ENCODE measurements around the gene KRTDAP.

The KRTDAP gene

GRCh38 chr19:35512831-35513627 lies 22.8 kb upstream of the KRTDAP start:
- DNase-seq (ENCODE audit: low read depth): no peak

GRCh38 chr19:35511337-35511736 lies 21.1 kb upstream of the KRTDAP start:
- DNase-seq (ENCODE audit: low read depth): no peak

GRCh38 chr19:35510626-35510964 lies 20.3 kb upstream of the KRTDAP start:
- DNase-seq (ENCODE audit: low read depth): no peak

- peak; percentile 18 for DNase-seq (ENCODE audit: low read depth)
These were observed 19.8 kb upstream of the KRTDAP start for GRCh38 chr19:35509861-35510625.

GRCh38 chr19:35509018-35509652 lies 18.9 kb upstream of the KRTDAP start:
- no peak for DNase-seq (ENCODE audit: low read depth)

GRCh38 chr19:35508129-35508528 lies 17.9 kb upstream of the KRTDAP start:
- DNase-seq (ENCODE audit: low read depth): no peak

GRCh38 chr19:35507561-35507960 lies 17.3 kb upstream of the KRTDAP start:
- no peak for DNase-seq (ENCODE audit: low read depth)

GRCh38 chr19:35506011-35506410 lies 15.7 kb upstream of the KRTDAP start:
- DNase-seq (ENCODE audit: low read depth): no peak

- no peak for DNase-seq (ENCODE audit: low read depth)
These were observed 12.5 kb upstream of the KRTDAP start for GRCh38 chr19:35502751-35503150.

GRCh38 chr19:35501684-35502083 lies 11.4 kb upstream of the KRTDAP start:
- no peak for DNase-seq (ENCODE audit: low read depth)

- no peak for DNase-seq (ENCODE audit: low read depth)
These were observed 10.3 kb upstream of the KRTDAP start for GRCh38 chr19:35500611-35501010.

GRCh38 chr19:35498984-35499527 lies 8.8 kb upstream of the KRTDAP start:
- DNase-seq (ENCODE audit: low read depth): no peak

GRCh38 chr19:35498220-35498619 lies 8.0 kb upstream of the KRTDAP start:
- no peak for DNase-seq (ENCODE audit: low read depth)

- DNase-seq (ENCODE audit: low read depth): no peak
These were observed 7.1 kb upstream of the KRTDAP start for GRCh38 chr19:35497406-35497805.

GRCh38 chr19:35495107-35496064 lies 5.1 kb upstream of the KRTDAP start:
- peak; percentile 32 for DNase-seq (ENCODE audit: low read depth)

- DNase-seq (ENCODE audit: low read depth): no peak
These were observed 3.7 kb upstream of the KRTDAP start for GRCh38 chr19:35493971-35494370.

GRCh38 chr19:35491836-35492360 lies 1.6 kb upstream of the KRTDAP start:
- no peak for DNase-seq (ENCODE audit: low read depth)

- DNase-seq (ENCODE audit: low read depth): no peak
These were observed 1.6 kb downstream of the KRTDAP start for GRCh38 chr19:35488677-35489076.

- no peak for DNase-seq (ENCODE audit: low read depth)
These were observed 2.5 kb downstream of the KRTDAP start for GRCh38 chr19:35487656-35488182.

- DNase-seq (ENCODE audit: low read depth): no peak
These were observed 4.0 kb downstream of the KRTDAP start for GRCh38 chr19:35486268-35486708.

All from CMK (cell line).